Esophagus squamous epithelium (tissue), 4 donors: ENCODE data around the gene GZMM.

ENCODE experiments used
- CTCF ChIP-seq, 6 experiments: fragments of 450-650 bp in 4 of 6; fragments of 200-600 bp in 2 of 6; sonication (generic) in 2 of 6; IDR thresholded peaks; one replicate each; pipeline ENCODE4 v1.5.1; 2016 to 2019; ENCODE audit warnings: antibody characterized with exemption in 6 of 6, mild to moderate bottlenecking in 4 of 6, moderate library complexity in 4 of 6
- POLR2A ChIP-seq, 4 donors: fragments of 450-650 bp; IDR thresholded peaks; one replicate each; pipeline ENCODE4 v1.6.1; 2017; ENCODE audit warnings: antibody characterized with exemption in 4 of 4, mild to moderate bottlenecking in 4 of 4, moderate library complexity in 3 of 4

- TF ChIP-seq CTCF (IDR thresholded peaks at IDR 0.05), result no peak
- no peak for TF ChIP-seq POLR2A (IDR thresholded peaks at IDR 0.05)
These were observed 19.7 kb upstream of the GZMM start for GRCh38 chr19:524062-524674.
